GM18867 (cell line): ENCODE data around the gene DACT2.
"Not testable (repeated sequence)": the region's sequence is repeated elsewhere in the genome, so short reads cannot be mapped to it uniquely, and the experiment has no call there.

Experiments used
- ATAC-seq: cut with Tn5 transposase; IDR thresholded peaks from one replicate; pipeline ENCODE4 v1.9.1; 2021; ENCODE audit warnings: mild to moderate bottlenecking, moderate library complexity; ENCODE audit not compliant: unreplicated experiment

The DACT2 gene

DNA sequence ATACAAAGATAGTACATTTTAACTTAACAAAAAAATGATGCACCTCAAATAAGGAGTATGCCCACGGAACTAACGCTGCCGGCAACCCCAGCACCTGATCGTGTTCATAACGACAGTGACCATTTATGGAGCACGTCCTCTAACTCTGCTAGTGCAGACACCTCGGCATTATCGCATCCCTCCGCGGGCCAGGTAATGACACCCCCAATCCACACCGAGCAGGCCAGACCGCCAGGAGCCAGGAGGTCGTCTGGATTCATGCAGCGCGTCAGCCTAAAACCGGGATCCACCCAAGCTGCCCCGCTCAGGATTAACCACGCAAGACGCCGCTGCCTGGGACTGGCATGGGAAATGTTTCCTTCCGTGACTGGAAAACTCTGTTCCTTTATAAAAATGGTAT lies 34.1 kb downstream of the DACT2 start:
- no peak for ATAC-seq

DNA sequence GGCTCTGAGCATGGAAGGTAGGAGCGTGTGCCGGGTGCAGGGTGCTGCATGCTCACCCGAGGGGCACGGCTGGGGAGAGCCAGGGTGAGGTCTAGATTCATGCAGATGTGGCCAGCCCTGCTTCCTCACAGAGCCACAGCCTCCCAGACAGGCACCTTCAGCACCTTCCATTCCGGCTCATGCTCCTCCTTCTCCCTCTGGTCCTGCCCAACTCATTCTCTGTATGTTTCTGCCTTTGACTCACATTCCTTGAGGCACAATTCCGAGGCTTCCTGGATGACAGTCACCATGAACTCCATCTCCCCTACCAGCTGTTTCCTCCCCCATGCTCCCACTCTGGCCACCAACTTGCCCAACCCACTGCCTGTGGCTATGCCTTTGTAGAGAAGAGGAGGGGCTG lies 35.4 kb downstream of the DACT2 start:
- ATAC-seq = no peak

DNA sequence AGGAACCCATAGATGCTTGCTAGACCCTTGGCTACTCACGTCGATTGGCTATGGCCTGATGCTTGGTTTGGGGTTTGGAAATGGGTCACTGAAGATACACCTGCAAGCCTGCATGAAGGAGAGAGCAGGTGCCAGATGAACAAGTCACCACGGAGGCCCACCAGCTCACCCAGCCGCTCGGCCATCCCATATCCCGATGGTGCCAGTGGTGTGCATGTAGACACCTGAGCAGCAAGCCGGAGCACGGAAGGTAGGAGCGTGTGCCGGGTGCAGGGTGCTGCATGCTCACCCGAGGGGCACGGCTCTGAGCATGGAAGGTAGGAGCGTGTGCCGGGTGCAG lies 35.9 kb downstream of the DACT2 start:
- no peak for ATAC-seq

DNA sequence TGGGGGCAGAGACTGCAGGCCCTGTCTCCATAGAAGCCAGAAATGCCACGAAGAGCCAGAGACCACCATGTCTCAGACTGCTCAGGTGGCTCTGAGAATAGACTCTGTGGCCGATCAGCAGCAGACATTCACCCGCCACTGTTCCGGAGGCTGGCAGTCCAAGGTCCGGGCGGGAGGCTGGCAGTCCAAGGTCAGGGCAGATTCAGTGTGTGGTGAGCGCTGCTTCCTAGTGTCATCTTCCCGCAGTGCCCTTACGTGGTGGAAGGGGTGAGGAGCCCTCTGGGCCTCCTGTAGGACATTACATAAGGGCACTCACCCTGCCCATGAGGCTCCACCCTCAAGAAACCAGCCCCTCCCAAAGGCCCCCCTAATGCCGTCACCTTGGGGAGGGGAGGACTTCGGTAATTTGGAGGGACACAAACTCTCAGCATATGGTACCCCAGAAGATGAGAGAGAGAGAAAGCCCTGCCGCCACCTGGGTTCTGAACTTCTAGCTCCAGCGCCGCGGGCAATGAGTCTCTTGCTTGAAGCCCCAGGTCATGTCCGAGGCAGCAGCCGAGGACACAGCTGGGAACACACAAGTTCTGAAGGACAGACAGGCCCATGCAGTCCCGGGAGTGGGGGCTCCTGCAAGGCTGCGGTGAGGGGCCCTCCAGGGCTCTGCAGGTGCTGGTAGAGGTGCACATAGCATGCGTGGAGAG lies 36.4 kb downstream of the DACT2 start:
- ATAC-seq = no peak

DNA sequence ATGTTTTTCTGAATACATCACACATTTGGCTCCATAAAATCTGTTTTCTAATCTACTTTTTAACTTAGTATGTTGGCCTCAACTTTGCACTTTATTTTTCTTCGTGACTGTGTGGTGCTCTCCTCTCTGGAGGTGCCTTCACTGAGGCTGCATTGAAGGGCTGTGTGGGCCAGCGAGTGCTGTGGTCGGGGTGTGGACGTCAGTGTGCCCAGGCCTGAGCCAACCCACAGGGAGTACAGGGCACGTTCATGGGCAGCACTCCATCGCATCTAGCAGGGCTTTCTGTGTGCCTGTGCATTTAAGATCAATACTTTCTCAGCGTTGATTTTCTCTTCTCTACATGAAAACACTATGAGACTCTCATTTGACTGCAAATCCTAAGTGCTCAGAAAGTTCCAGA lies 37.8 kb downstream of the DACT2 start:
- ATAC-seq = no peak

DNA sequence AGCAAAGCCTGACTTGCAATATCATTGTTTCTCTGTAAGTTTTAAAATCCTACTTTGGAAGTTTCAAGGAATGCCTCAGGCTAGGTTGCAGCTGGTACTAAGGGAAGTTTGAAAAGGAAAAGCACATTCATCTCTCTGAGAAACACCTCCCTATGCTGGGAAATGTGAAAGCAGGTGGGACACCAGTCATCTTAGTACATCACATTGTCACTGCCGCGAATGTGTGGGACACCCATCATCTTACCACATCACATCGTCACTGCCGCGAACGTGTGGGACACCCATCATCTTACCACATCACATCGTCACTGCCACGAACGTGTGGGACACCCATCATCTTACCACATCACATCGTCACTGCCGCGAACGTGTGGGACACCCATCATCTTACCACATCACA lies 38.3 kb downstream of the DACT2 start:
- not testable (repeated sequence) for ATAC-seq

DNA sequence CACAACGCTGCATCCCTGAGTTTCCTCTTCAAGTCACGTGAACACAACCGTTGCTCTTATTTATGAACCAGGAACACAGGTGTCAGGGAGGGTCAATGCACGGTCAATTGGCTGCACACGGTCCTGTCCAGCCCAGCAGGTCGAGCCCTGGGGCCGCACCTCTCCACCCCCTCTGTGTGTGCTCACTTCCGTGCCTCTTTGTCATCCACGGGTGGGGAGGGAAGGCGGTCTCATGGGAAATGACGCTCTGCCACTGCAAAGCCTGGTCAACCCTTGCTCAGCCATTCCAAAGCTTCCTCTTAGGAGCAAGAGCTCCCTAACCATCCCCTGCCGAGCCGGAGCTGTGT lies 38.7 kb downstream of the DACT2 start:
- ATAC-seq = no peak

DNA sequence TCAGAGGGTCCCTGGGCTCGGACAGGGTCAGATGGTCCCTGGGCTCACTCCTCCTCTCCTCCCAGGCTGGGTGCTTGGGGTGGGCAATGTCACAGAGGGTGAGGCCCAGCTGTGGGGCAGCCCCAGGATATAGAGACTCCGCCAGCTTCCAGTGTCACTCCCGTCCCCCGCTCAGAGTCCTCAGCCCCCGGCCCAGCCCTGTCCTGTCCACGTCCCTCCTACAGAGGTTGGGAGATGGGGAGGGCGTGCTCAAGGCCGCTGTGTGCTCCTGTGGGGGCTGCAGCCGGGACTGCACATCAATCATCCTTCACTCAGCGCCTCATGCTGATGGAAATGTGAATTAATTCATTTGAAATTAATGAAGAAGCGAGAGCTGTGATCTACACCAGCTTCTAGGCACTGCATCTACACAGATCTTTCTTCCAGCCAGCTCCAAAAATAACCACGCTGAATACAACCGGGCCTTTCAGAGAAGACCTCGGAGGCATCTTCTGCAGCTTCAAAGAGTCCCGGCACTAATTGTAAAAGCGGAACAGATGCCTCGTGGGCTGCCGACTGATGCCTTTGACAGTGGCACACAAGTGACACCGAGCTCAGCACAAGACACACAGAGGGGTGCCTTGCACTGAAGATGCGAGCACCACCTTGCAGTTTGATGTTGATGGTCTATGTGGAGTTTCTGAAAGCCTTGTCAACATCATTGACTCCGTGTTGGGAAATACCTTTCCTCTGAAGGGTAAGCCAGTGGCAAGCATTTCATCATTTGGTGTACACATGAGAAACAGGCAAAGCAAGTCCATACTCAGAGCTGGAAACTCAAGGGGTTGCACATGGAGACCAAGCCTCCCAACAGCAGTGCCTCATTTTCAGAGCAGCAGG lies 39.3 kb downstream of the DACT2 start:
- no peak for ATAC-seq

DNA sequence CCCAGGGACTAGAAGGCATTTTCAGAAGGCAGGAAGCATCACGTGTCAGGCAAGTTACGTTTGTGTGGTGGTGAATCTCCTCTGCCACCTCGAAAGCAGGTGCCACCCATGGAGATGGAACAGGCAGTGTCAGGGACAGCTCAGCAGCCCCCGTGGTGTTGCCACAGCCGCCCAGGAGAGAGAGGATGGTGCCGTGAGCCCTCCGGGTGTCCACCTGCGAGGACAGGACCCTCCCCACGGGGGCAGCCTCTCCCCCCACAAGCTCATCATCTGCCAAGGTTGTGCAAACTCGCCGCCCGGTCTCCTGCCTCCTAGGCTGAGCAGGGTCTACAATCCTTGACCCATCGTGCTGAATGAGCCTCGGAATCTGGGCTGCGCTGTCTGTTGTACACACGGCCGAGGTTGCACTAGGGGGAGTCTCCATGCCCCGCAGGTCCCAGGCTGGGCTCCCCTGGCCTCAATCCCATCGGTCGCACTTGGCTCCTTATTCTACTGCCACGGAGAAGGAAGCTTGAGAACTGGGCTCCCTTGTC lies 40.1 kb downstream of the DACT2 start:
- no peak for ATAC-seq

DNA sequence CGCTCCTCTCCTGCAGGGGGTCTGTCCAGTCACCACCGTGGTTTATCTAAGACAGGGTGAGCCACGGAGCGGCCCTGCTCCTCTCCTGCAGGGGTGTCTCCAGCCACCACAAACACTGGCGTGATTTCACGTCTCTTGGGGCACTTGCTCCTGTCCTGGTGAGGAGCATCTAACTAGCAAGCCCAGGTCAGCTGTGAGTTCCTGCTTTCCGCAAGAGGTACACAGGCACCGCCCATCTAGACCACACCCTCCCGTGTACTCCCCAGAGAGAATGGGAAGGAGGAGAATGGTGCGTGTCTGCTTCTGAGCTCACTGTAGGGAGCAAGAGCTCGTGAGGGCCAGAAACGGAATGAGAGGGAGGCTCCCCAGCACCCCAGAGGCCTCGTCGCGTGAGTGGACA lies 40.7 kb downstream of the DACT2 start:
- no peak for ATAC-seq

DNA sequence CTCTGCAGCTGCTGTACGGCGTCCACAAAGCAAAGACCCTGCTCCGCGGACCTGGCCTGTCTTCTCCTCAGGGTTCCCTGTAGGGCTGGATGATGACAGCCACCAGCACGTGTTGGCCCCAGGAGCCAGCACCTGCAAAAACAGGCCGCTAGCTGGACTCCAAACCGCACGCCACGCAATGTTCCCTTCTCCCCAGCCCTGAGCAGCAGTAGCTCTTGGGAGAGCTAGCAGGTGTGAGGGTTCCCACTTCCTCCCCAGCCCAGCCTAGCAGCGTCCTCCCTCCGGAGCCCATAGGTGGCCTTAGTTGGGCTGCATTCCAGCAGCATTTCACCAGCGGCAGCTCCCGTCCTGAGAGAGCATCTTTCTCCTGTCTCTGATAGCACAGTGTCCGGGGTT lies 42.3 kb downstream of the DACT2 start:
- ATAC-seq = no peak

DNA sequence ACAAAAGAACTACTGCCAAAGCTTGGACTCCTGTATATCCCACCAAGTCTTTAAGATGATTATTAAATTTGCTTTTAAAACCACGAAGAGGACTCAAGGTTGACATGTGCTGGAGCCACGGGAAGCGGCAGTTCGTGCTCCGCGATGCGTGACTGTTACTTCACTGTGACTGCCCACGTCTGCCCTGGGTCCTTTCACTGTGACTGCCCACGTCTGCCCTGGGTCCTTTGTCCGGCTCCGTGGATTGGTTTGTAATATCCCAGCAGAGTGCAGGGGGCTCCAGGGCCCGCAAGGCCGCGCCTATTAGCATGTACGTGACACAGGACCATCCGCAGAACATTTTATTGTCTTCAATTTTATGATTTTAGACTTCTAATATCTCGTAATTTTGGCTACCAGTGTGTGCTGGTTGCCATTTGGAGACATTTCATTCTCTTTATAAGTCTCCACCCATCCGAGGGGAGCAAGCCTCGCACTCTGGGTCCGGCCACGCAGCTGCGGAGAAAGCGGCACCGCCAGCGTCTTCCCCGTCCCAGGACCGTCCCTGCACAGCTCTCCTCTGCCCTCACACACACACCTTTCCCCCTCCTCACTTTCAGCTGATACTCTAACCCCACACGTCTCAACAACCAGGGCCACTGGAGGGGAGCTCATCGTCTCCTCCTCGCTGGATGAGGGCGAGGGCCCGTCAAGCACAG lies 42.9 kb downstream of the DACT2 start:
- no peak for ATAC-seq

DNA sequence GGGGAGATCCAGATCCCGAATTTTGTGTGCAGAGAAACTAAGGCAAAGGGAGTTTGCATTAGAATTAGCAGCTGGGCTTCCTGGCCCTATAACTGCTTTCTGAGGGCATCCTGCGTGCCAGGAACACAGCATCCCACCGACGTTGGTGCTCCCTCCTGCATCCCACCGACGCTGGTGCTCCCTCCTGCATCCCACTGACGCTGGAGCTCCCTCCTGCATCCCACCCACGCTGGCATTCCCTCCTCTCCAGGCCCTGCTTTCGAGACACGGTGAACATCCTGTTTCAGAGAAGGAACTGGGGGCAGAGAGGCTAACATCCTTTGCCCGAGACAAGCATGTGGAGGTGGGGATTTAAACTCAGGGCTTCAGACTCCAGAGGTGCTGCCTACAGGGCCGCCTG lies 44.4 kb downstream of the DACT2 start:
- no peak for ATAC-seq

DNA sequence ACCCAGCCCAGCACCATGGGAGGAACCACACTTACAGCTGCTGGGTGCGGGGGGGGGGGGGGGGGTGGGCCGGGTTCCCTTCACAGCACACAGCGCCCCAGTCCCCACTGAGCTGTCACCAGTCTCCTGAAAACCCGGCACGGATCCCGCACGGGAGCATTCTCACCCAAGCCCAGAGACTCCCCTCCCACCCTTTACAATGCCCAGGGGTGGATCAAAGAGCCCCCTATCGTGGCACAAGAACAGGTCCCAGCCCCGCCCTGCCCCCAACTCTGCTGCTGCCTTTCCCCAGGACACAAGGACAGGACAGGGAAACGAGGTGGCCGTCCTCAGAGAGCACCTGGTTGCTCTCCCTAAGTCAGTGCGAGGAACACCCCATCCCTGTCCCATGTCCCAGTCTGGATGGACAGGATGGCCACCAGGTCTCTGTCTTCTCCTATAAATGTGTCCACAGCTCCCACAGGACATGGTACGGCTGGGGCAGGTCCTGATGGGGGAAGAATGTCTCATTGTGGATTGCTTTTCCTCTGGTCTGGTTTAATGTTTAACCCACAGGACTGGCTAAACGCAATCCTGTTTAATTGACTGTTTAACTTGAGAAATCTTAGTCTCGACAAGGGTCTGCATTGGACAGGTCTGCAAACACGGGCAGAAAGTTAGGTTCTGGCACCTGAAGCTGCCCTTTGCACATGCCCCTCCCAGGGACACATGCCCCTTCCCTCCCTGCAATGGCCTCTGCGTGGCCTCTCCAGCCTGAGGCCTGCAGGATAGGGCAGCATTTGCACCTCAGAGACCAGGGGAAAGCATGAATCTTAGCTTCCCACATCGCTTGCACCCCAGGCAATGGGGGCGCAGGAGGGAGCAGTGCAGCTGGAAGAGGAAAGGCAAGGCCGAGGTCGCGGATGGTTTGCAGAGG lies 45.3 kb downstream of the DACT2 start:
- ATAC-seq = no peak

DNA sequence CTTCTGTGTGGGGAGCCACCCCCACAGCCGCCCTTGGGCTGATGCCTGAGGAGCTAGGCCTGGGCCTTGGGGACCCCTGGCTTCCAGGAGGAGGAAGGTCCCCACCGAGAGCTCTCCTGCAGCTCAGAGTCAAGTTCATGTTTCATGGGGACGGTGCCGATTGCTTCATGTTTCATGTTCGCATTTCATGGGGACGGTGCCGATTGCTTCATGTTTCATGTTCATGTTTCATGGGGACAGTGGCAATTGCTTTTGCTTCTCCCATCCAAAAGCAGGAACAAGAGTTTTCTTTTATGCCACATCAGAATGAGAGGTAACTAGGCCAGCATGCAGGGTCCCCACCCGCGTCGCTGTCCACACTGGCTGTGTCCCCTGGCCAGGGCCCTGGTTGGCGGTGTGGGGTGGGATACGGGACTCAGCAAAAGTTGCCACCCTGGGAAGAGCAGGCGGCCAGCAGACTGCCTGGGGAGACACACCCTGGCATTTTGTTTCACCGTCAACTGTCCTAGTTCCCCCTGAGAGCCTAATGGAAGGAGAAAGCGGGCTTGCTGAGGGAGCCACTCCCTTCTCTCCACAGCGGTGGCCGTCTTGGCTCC lies 46.0 kb downstream of the DACT2 start:
- ATAC-seq = no peak

DNA sequence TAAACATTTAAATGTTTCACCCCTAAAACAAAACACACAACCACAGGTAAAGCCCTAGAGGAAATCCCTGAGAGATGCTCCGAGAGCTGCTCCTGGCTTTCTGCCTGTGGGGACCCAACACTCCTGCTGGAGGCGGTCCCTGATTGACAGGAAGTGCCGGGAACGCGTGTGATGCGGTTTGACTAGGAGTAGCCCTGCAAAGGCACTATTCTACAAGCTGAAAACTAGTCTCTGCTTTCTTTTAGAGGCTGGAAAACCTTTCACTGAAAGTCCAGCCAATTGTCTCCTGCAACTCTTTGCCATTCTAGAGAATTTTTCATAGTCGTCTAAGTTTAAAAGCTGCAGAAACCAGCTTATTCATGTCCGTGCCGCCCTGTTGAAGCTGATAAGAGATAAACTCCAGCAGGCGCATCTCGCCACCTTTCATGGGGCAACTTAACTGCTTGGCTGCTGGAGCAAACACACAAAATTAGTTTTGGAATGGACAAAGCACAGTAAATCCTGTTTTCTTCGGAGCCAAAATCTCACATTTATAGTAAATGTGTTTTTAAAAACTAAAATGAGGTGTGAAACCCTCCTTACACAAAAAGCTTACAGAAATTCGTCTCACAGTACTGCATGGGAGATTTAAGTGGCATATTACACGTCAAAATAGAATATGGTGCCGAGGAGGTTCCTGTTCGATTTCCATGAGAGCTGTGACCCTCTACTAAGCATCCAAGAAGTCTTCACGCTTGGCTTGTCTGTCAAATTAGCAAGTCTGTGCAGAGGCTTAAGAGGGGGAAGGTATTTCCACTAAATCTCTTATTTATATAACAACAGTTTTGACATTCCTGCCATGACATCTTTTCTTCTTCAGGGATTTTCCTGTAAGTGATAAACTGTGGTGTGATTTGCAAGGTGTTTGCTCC lies 46.9 kb downstream of the DACT2 start:
- ATAC-seq = no peak

DNA sequence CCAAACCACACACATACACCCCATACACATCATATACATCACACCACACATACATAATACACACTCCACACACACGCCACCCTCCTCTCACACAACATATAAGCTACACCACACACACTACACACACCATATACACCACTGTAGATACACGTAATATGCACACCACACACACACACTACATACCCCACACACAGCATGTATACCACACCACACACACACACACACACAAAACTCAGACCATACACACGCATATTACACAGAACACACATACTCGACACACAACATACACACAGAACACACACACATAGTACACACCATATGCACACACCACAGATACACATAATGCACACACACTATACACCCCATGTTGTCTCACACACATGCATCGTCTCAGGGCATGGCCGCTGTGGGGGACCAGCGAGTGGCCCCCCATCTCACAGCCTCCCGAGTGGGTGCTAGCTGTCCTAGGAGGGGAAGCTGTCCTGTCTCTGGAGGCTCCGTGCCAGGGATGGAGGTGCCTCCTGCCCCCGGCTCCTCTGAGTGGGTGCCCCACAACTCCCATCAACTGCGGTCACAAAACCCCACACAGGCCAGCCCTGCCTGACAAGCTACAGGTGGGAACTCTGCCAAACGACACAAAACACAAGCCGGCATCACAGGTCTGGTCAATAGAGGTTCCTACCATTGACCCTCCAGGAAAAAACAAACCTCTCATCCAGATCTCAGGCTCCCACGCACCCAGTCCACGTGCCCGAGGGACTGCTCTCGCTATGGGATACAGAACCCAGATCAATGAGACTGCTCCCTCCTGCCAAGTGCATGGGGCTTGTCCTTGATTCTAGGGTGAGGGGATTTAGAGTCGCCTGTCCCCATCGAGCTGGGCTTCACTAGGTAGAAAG lies 49.1 kb downstream of the DACT2 start:
- ATAC-seq = no peak
